Right atrium auricular region (tissue), 2 donors: ENCODE data around the gene PPP2R2B. TPM values are rescaled to one million over a fixed set of nuclear protein-coding genes. Genes with fewer than 3 reads are reported as not detected.

Experiments used
- DNase-seq: peaks from one replicate; pipeline ENCODE4 v3.0.0-alpha.2; 2019; ENCODE audit warnings: low spot score
- H3K27ac ChIP-seq, 2 donors: fragments of 200-600 bp; sonication (generic); 1 replicate in 1 of 2; 2 replicates in 1 of 2; pipeline ENCODE4 v1.5.1; 2016 to 2019
- H3K27me3 ChIP-seq, 2 donors: fragments of 200-600 bp; sonication (generic); one replicate each; pipeline versions ENCODE4 v1.5.1 to v1.6.0; 2017 to 2019
- H3K36me3 ChIP-seq: fragments of 200-600 bp; sonication (generic); one replicate; pipeline ENCODE4 v1.5.1; 2016
- H3K4me1 ChIP-seq, 2 donors: fragments of 200-600 bp; sonication (generic); one replicate each; pipeline versions ENCODE4 v1.5.1 to v1.6.0; 2017 to 2019
- H3K4me3 ChIP-seq, 2 donors: fragments of 200-600 bp; sonication (generic); 1 replicate in 1 of 2; 2 replicates in 1 of 2; pipeline ENCODE4 v1.5.1; 2017 to 2019; ENCODE audit warnings: mild to moderate bottlenecking in 1 of 2, moderate library complexity in 1 of 2
- H3K9me3 ChIP-seq, 2 donors: fragments of 200-600 bp; sonication (generic); one replicate each; pipeline ENCODE4 v1.5.1; 2019
- total RNA-seq, 2 donors: library from RNA; depleted of rRNA; stranded (reverse); fragments of >200 nt; gene quantifications; one replicate each; pipeline ENCODE4 v1.1.0, GENCODE V29; 2016
- TF ChIP-seq, protein P1 (sequence below), 2 donors: fragments of 200-600 bp; sonication (generic); IDR thresholded peaks; one replicate each; pipeline ENCODE4 v1.5.1; 2019; ENCODE audit warnings: antibody characterized with exemption in 2 of 2

The PPP2R2B gene
- total RNA-seq, 2 donors from 2014 or later, result 1.6 to 12.4 TPM

GRCh38 chr5:146797658-146798057 is 80.9 kb downstream of the PPP2R2B start:
- Histone ChIP-seq H3K4me3 (no peak overlapping the region), H3K27ac (no peak overlapping the region), H3K27me3 (no peaks in the 10 kb centered on the region), H3K36me3 (no peaks in the 10 kb centered on the region), H3K4me1 (no peaks in the 10 kb centered on the region), H3K9me3 (no peaks in the 10 kb centered on the region)
- DNase-seq, result no peak
- TF ChIP-seq, protein P1, sequence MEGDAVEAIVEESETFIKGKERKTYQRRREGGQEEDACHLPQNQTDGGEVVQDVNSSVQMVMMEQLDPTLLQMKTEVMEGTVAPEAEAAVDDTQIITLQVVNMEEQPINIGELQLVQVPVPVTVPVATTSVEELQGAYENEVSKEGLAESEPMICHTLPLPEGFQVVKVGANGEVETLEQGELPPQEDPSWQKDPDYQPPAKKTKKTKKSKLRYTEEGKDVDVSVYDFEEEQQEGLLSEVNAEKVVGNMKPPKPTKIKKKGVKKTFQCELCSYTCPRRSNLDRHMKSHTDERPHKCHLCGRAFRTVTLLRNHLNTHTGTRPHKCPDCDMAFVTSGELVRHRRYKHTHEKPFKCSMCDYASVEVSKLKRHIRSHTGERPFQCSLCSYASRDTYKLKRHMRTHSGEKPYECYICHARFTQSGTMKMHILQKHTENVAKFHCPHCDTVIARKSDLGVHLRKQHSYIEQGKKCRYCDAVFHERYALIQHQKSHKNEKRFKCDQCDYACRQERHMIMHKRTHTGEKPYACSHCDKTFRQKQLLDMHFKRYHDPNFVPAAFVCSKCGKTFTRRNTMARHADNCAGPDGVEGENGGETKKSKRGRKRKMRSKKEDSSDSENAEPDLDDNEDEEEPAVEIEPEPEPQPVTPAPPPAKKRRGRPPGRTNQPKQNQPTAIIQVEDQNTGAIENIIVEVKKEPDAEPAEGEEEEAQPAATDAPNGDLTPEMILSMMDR (IDR thresholded peaks at IDR 0.05), result no peak

DNA sequence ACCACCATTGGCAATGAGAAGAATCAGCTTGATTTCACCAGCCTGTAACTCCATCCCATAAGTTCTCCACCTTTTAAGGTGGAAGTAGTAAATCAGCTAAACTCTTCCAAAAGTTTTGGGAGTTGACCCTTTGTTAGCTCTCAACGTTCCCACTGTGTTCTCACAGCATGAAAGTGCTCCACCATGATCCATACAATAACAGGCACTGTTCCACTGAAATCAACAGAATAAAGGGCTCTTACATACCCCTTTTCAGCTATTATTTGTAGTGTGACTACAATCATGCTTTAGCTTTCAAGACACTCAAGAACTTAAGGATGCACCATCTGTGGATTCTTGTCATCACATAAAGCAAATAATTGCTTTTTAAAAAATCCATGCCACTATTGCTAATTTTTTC is 81.6 kb downstream of the PPP2R2B start:
- Histone ChIP-seq H3K27ac (no peak overlapping the region), H3K9me3 (no peaks in the 10 kb centered on the region), H3K36me3 (no peaks in the 10 kb centered on the region), H3K4me1 (no peaks in the 10 kb centered on the region), H3K4me3 (no peak overlapping the region), H3K27me3 (no peaks in the 10 kb centered on the region)
- DNase-seq, result no peak
- TF ChIP-seq, protein P1 (IDR thresholded peaks at IDR 0.05), result no peak

- no peaks in the 10 kb centered on the region for H3K9me3 ChIP-seq
- H3K4me1 ChIP-seq, result no peaks in the 10 kb centered on the region
- no peak for DNase-seq
- TF ChIP-seq, protein P1 (IDR thresholded peaks at IDR 0.05), result no peak
- H3K36me3 ChIP-seq, result no peaks in the 10 kb centered on the region
- H3K4me3 ChIP-seq, result no peak overlapping the region
- H3K27ac ChIP-seq, result no peak overlapping the region
- H3K27me3 ChIP-seq, result no peaks in the 10 kb centered on the region
These were observed 82.4 kb downstream of the PPP2R2B start for GRCh38 chr5:146796144-146796543.

GRCh38 chr5:146794326-146795029 is 84.1 kb downstream of the PPP2R2B start:
- H3K36me3 ChIP-seq, result no peaks in the 10 kb centered on the region
- no peak for DNase-seq
- no peak overlapping the region for H3K4me3 ChIP-seq
- no peaks in the 10 kb centered on the region for H3K4me1 ChIP-seq
- H3K9me3 ChIP-seq, result no peaks in the 10 kb centered on the region
- H3K27ac ChIP-seq, result no peak overlapping the region
- TF ChIP-seq, protein P1 (IDR thresholded peaks at IDR 0.05), result no peak
- H3K27me3 ChIP-seq, result no peaks in the 10 kb centered on the region

DNA sequence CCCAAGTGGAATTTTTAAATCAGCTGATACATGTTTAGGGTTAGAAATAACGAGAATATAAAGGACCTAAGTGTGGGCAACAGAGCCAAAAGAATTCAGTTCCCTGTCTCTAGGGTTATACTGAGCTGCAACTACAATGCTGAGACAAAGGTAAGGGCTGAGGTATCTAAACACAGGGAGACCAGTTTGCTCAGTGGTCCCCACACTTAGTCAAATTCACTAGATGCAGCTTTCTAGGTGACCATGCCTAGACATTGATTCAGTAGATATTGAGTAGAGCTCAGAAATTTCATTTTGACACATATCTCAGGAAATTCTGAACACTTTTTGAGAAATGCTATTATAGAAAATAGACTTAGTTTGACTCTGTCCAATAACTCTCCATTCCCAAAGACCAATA is 84.8 kb downstream of the PPP2R2B start:
- Histone ChIP-seq H3K4me1 (no peaks in the 10 kb centered on the region), H3K27ac (no peak overlapping the region)

More for the DNA sequence above, 84.8 kb downstream of the PPP2R2B start:
- H3K36me3 ChIP-seq, result no peaks in the 10 kb centered on the region
- TF ChIP-seq, protein P1 (IDR thresholded peaks at IDR 0.05), result no peak
- H3K9me3 ChIP-seq, result no peaks in the 10 kb centered on the region
- no peaks in the 10 kb centered on the region for H3K27me3 ChIP-seq
- no peak for DNase-seq
- no peak overlapping the region for H3K4me3 ChIP-seq
